ENCODE data around the gene GAB2.

Gene GAB2

GRCh38 chr11:78332174-78332866 is 85.3 kb downstream of the GAB2 start (continued):
- no peak for TF ChIP-seq ZNF560 (tag by site-specific recombination; IDR thresholded peaks at IDR 0.05; ENCODE audit: borderline replicate concordance)
- TF ChIP-seq ZIC2 (tag by site-specific recombination; IDR thresholded peaks at IDR 0.05), result no peak

DNA sequence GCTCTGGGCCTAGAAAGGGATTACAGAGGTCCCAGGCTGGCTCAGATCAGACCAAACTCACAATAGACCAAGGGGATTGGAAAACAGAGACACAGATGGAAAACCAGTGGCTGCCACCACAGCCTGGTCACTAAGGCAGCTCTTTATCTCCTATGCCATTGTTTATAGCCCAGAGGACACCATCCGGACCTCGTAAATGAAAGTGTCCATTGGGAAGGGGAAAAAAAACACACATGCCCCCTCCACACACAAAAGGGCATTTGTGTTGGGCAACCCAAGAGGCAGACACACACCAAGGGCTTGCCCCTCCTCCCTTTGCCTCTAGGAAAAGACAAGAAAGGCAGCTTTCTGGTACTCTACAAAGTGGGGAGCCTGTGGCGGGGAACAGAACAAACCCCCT is 85.9 kb downstream of the GAB2 start:
- no peaks in the 10 kb centered on the region for H3K36me3 ChIP-seq (ENCODE audit: control insufficient read depth in 2 of 2, insufficient read depth in 1 of 2, low read length in 2 of 2)
- H3K9me3 ChIP-seq (ENCODE audit: control insufficient read depth, insufficient read depth, low read depth, low read length), result no peaks in the 10 kb centered on the region
- TF ChIP-seq YY1 (tag by site-specific recombination; IDR thresholded peaks at IDR 0.05) (no peak), SP2 (tag by site-specific recombination; IDR thresholded peaks at IDR 0.05) (no peak), ZNF561 (tag by site-specific recombination; IDR thresholded peaks at IDR 0.05; ENCODE audit: borderline replicate concordance) (no peak), ZNF121 (tag by site-specific recombination; IDR thresholded peaks at IDR 0.05) (no peak), ZNF175 (tag by site-specific recombination; IDR thresholded peaks at IDR 0.05) (no peak), ZNF311 (tag by site-specific recombination; IDR thresholded peaks at IDR 0.05; ENCODE audit: borderline replicate concordance) (no peak), ZNF138 (tag by site-specific recombination; IDR thresholded peaks at IDR 0.05; ENCODE audit: borderline replicate concordance) (no peak)
- TF ChIP-seq, protein P1, sequence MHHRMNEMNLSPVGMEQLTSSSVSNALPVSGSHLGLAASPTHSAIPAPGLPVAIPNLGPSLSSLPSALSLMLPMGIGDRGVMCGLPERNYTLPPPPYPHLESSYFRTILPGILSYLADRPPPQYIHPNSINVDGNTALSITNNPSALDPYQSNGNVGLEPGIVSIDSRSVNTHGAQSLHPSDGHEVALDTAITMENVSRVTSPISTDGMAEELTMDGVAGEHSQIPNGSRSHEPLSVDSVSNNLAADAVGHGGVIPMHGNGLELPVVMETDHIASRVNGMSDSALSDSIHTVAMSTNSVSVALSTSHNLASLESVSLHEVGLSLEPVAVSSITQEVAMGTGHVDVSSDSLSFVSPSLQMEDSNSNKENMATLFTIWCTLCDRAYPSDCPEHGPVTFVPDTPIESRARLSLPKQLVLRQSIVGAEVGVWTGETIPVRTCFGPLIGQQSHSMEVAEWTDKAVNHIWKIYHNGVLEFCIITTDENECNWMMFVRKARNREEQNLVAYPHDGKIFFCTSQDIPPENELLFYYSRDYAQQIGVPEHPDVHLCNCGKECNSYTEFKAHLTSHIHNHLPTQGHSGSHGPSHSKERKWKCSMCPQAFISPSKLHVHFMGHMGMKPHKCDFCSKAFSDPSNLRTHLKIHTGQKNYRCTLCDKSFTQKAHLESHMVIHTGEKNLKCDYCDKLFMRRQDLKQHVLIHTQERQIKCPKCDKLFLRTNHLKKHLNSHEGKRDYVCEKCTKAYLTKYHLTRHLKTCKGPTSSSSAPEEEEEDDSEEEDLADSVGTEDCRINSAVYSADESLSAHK (tag by site-specific recombination; IDR thresholded peaks at IDR 0.05), result no peak
- ChIA-PET CTCF (interaction anchor here (0.6 kb wide), 1 partner anchor 83 kb away, joined by 3 read pairs; no protein-coding TSS in a partner anchor), POLR2A (no interaction called here)
- no peaks in the 10 kb centered on the region for H3K4me1 ChIP-seq (ENCODE audit: control insufficient read depth, insufficient read depth, low read length)
- no peak overlapping the region for H3K27ac ChIP-seq (ENCODE audit: extremely low read depth, low read depth, low read length)
- no peak overlapping the region for H3K4me3 ChIP-seq (ENCODE audit: low read depth, low read length)

- TF ChIP-seq ZNF121 (tag by site-specific recombination; IDR thresholded peaks at IDR 0.05) (no peak), MYNN (tag by site-specific recombination; IDR thresholded peaks at IDR 0.05; ENCODE audit: borderline replicate concordance) (no peak), ZNF514 (tag by site-specific recombination; IDR thresholded peaks at IDR 0.05) (no peak), ZSCAN16 (tag by site-specific recombination; IDR thresholded peaks at IDR 0.05) (no peak), GLI4 (tag by site-specific recombination; IDR thresholded peaks at IDR 0.05) (no peak), BCL11B (tag by site-specific recombination; IDR thresholded peaks at IDR 0.05; ENCODE audit: low read depth) (no peak), YY2 (tag by site-specific recombination; IDR thresholded peaks at IDR 0.05) (no peak)
- TF ChIP-seq, protein P2, sequence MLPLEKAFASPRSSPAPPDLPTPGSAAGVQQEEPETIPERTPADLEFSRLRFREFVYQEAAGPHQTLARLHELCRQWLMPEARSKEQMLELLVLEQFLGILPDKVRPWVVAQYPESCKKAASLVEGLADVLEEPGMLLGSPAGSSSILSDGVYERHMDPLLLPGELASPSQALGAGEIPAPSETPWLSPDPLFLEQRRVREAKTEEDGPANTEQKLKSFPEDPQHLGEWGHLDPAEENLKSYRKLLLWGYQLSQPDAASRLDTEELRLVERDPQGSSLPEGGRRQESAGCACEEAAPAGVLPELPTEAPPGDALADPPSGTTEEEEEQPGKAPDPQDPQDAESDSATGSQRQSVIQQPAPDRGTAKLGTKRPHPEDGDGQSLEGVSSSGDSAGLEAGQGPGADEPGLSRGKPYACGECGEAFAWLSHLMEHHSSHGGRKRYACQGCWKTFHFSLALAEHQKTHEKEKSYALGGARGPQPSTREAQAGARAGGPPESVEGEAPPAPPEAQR (tag by site-specific recombination; IDR thresholded peaks at IDR 0.05), result no peak
- TF ChIP-seq, protein P3, sequence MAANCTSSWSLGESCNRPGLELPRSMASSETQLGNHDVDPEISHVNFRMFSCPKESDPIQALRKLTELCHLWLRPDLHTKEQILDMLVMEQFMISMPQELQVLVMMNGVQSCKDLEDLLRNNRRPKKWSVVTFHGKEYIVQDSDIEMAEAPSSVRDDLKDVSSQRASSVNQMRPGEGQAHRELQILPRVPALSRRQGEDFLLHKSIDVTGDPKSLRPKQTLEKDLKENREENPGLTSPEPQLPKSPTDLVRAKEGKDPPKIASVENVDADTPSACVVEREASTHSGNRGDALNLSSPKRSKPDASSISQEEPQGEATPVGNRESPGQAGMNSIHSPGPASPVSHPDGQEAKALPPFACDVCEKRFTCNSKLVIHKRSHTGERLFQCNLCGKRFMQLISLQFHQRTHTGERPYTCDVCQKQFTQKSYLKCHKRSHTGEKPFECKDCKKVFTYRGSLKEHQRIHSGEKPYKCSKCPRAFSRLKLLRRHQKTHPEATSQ (tag by site-specific recombination; IDR thresholded peaks at IDR 0.05), result no peak
- H3K9me3 ChIP-seq (ENCODE audit: control insufficient read depth, insufficient read depth, low read depth, low read length), result no peaks in the 10 kb centered on the region
- H3K36me3 ChIP-seq (ENCODE audit: control insufficient read depth in 2 of 2, insufficient read depth in 1 of 2, low read length in 2 of 2), result no peaks in the 10 kb centered on the region
- no peak overlapping the region for H3K4me3 ChIP-seq (ENCODE audit: low read depth, low read length)
- no peaks in the 10 kb centered on the region for H3K4me1 ChIP-seq (ENCODE audit: control insufficient read depth, insufficient read depth, low read length)
- CTCF ChIA-PET, result no interaction called here
- no peak overlapping the region for H3K27ac ChIP-seq (ENCODE audit: extremely low read depth, low read depth, low read length)
- POLR2A ChIA-PET, result interaction anchor here (1.0 kb wide), 1 partner anchor 10 kb away, joined by 7 read pairs; no protein-coding TSS in a partner anchor
Observed at GRCh38 chr11:78330361-78330760, 87.3 kb downstream of the GAB2 start.
